K562 (cell line): ENCODE measurements around the gene GTF2H4. TPM values are rescaled to one million over a fixed set of nuclear protein-coding genes. Genes with fewer than 3 reads are reported as not detected.
A peak's percentile ranks its signal among the peaks of the same experiment; 100 is the strongest.

Source experiments
- BRD9 ChIP-seq: fragments of 450-650 bp; IDR thresholded peaks from 2 replicates; pipeline ENCODE4 v1.6.1; 2018; ENCODE audit warnings: low read depth; ENCODE audit not compliant: partially characterized antibody
- CCNT2 ChIP-seq: IDR thresholded peaks from 2 replicates; pipeline ENCODE4 v1.6.1; 2011; ENCODE audit warnings: borderline replicate concordance, low read depth, mild to moderate bottlenecking, moderate library complexity, mixed read lengths, low read length; ENCODE audit not compliant: insufficient read length; ENCODE audit errors: extremely low read depth
- DPF2 ChIP-seq: fragments of 450-650 bp; IDR thresholded peaks from 2 replicates; pipeline ENCODE4 v1.6.1; 2016
- E2F1 ChIP-seq: sonication (generic); formaldehyde crosslinking; IDR thresholded peaks from 2 replicates; pipeline ENCODE4 v1.8.1; 2023; ENCODE audit warnings: mild to moderate bottlenecking, missing genetic modification reagents, moderate library complexity
- FOXK2 ChIP-seq, 2 experiments: fragments of 450-650 bp; IDR thresholded peaks in 1 of 2; conservative IDR thresholded peaks in 1 of 2; 2 replicates each; pipeline ENCODE4 v1.6.1; 2016; ENCODE audit warnings: low read depth in 2 of 2, mild to moderate bottlenecking in 1 of 2
- GABPA ChIP-seq: fragments of 200-800 bp; sonication (Bioruptor generic); conservative IDR thresholded peaks from 2 replicates; pipeline ENCODE4 v1.6.1; 2016; ENCODE audit warnings: low read depth, missing genetic modification characterization, missing compliant biosample characterization
- HMG20A ChIP-seq: fragments of 450-650 bp; formaldehyde crosslinking; conservative IDR thresholded peaks from 2 replicates; pipeline ENCODE4 v1.4.0; 2020; ENCODE audit warnings: mild to moderate bottlenecking, mixed read lengths
- KAT8 ChIP-seq: fragments of 450-650 bp; IDR thresholded peaks from 2 replicates; pipeline ENCODE4 v1.6.1; 2016; ENCODE audit warnings: low read depth, mild to moderate bottlenecking
- MCM2 ChIP-seq: fragments of 450-650 bp; IDR thresholded peaks from 2 replicates; pipeline ENCODE4 v1.6.1; 2017; ENCODE audit warnings: low read depth, mild to moderate bottlenecking
- MLX ChIP-seq, 2 experiments: fragments of 450-650 bp in 1 of 2; sonication (generic) in 1 of 2; formaldehyde crosslinking; conservative IDR thresholded peaks; 2 replicates each; pipeline versions ENCODE4 v1.4.0 to v1.8.1; 2020 to 2022; ENCODE audit warnings: mild to moderate bottlenecking in 1 of 2, missing genetic modification reagents in 1 of 2
- NEUROD1 ChIP-seq: fragments of 150-350 bp; IDR thresholded peaks from 2 replicates; pipeline ENCODE4 v1.6.1; 2014; ENCODE audit warnings: borderline replicate concordance, low read length, low read depth; ENCODE audit not compliant: partially characterized antibody
- NFE2 ChIP-seq: IDR thresholded peaks from 2 replicates; pipeline ENCODE4 v1.6.1; 2014; ENCODE audit warnings: antibody characterized with exemption, low read depth
- PHF20 ChIP-seq: fragments of 450-650 bp; IDR thresholded peaks from 2 replicates; pipeline ENCODE4 v1.6.1; 2018; ENCODE audit not compliant: partially characterized antibody
- RBFOX2 ChIP-seq: fragments of 200-400 bp; formaldehyde crosslinking; IDR thresholded peaks from 2 replicates; pipeline ENCODE4 v1.6.1; 2017; ENCODE audit warnings: low read depth, mild to moderate bottlenecking, low read length, moderate library complexity
- RFX1 ChIP-seq: fragments of 450-650 bp; IDR thresholded peaks from 2 replicates; pipeline ENCODE4 v1.6.1; 2016; ENCODE audit warnings: mild to moderate bottlenecking, moderate library complexity
- SMAD2 ChIP-seq: fragments of 150-350 bp; IDR thresholded peaks from 2 replicates; pipeline ENCODE4 v1.6.1; 2014; ENCODE audit warnings: low read depth, mild to moderate bottlenecking, low read length
- SNRNP70 ChIP-seq: fragments of 200-400 bp; formaldehyde crosslinking; optimal IDR thresholded peaks from 2 replicates; pipeline ENCODE3; 2017; ENCODE audit warnings: low read depth, low read length
- TAF15 ChIP-seq: fragments of 200-400 bp; formaldehyde crosslinking; IDR thresholded peaks from 2 replicates; pipeline ENCODE4 v1.6.1; 2017; ENCODE audit warnings: mild to moderate bottlenecking, low read depth, low read length, moderate library complexity
- TFE3 ChIP-seq: fragments of 450-650 bp; formaldehyde crosslinking; IDR thresholded peaks from 2 replicates; pipeline ENCODE4 v1.4.0; 2020; ENCODE audit warnings: mild to moderate bottlenecking, mixed read lengths
- TRIM28 ChIP-seq: fragments of 450-650 bp; IDR thresholded peaks from 2 replicates; pipeline ENCODE4 v1.6.1; 2017
- WHSC1 ChIP-seq: IDR thresholded peaks from one replicate; pipeline ENCODE4 v1.6.1; 2012; ENCODE audit warnings: low read length, control low read depth, inconsistent platforms
- ZNF282 ChIP-seq: sonication (generic); formaldehyde crosslinking; IDR thresholded peaks from 2 replicates; pipeline ENCODE4 v1.8.1; 2023; ENCODE audit warnings: missing genetic modification reagents
- polyA plus RNA-seq, 8 experiments: library from polyadenylated mRNA; depleted of rRNA in 4 of 8; stranded (reverse) in 5 of 8; unstranded in 3 of 8; fragments of >200 nt; fragmentation: Nextera tagmentation in 2 of 8; fragmentation: Illumina TruSeq in 1 of 8; extraction: Ambion mirVana in 2 of 8; extraction: Trizol in 1 of 8; gene quantifications; 2 replicates each; pipeline versions ENCODE4 v1.2.1 to v1.2.3, GENCODE V29; 2011 to 2014; ENCODE audit warnings: inconsistent platforms in 1 of 8, missing spikeins in 1 of 8
- total RNA-seq, 7 experiments: library from RNA; depleted of rRNA in 6 of 7; stranded (reverse); fragments of >200 nt in 6 of 7; fragmentation: Illumina TruSeq in 2 of 7; extraction: Trizol in 2 of 7; gene quantifications; 2 replicates each; pipeline versions ENCODE4 v1.2.1 to v1.2.3, GENCODE V29; 2011 to 2021; ENCODE audit warnings: low replicate concordance in 1 of 7
- TF ChIP-seq, protein P1 (sequence below), 2 experiments: IDR thresholded peaks; 2 replicates each; pipeline ENCODE4 v1.6.1; 2011; ENCODE audit warnings: borderline replicate concordance in 1 of 2, control low read depth in 1 of 2, low read depth in 1 of 2, low read length in 1 of 2, mild to moderate bottlenecking in 1 of 2, mixed read lengths in 1 of 2, moderate library complexity in 1 of 2; ENCODE audit not compliant: insufficient read depth in 1 of 2, insufficient read length in 1 of 2, poor library complexity in 1 of 2, severe bottlenecking in 1 of 2; ENCODE audit errors: extremely low read depth in 1 of 2
- TF ChIP-seq, protein P2 (sequence below): sonication (generic); formaldehyde crosslinking; IDR thresholded peaks from 2 replicates; pipeline ENCODE4 v1.8.0; 2022; ENCODE audit warnings: mild to moderate bottlenecking, missing genetic modification reagents

GTF2H4 gene
- total and polyA plus RNA-seq, 9 of the 15 experiments (the other 6 are each of a cell fraction or from before 2014, with no cell fraction given): 3.6 to 86.1 (median 39.6) TPM

GRCh38 chr6:30873137-30873640, 34.8 kb upstream of the GTF2H4 start (continued):
- TF ChIP-seq, protein P1, sequence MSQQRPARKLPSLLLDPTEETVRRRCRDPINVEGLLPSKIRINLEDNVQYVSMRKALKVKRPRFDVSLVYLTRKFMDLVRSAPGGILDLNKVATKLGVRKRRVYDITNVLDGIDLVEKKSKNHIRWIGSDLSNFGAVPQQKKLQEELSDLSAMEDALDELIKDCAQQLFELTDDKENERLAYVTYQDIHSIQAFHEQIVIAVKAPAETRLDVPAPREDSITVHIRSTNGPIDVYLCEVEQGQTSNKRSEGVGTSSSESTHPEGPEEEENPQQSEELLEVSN (IDR thresholded peaks at IDR 0.05; ENCODE audit: borderline replicate concordance in 1 of 2, extremely low read depth in 1 of 2, insufficient read depth in 1 of 2, insufficient read length in 1 of 2, low read depth in 1 of 2, low read length in 1 of 2, poor library complexity in 1 of 2, severe bottlenecking in 1 of 2): no peak
- TF ChIP-seq GABPA (tag) (0 out of 2 replicates have a peak, but pooled peaks have one; percentile 4), E2F1 (CRISPR knock-in tag) (peak; percentile 72; the same call in 1 of the 2 replicates), RFX1 (peak; percentile 69), SNRNP70 (no peak), NFE2 (no peak), FOXK2 (conservative IDR thresholded peaks at IDR 0.05 in 1 of 2, IDR thresholded peaks at IDR 0.05 in 1 of 2; ENCODE audit: low read depth in 2 of 2) (no peak), KAT8 (no peak), SMAD2 (no peak), TRIM28 (no peak), BRD9 (peak; percentile 30), HMG20A (CRISPR knock-in tag) (no peak), PHF20 (no peak), TAF15 (no peak), TFE3 (CRISPR knock-in tag) (no peak), NEUROD1 (no peak), RBFOX2 (no peak), ZNF282 (CRISPR knock-in tag) (no peak), MCM2 (no peak), DPF2 (no peak), WHSC1 (no peak), CCNT2 (no peak), MLX (CRISPR knock-in tag; conservative IDR thresholded peaks at IDR 0.05) (no peak)
- TF ChIP-seq, protein P2, sequence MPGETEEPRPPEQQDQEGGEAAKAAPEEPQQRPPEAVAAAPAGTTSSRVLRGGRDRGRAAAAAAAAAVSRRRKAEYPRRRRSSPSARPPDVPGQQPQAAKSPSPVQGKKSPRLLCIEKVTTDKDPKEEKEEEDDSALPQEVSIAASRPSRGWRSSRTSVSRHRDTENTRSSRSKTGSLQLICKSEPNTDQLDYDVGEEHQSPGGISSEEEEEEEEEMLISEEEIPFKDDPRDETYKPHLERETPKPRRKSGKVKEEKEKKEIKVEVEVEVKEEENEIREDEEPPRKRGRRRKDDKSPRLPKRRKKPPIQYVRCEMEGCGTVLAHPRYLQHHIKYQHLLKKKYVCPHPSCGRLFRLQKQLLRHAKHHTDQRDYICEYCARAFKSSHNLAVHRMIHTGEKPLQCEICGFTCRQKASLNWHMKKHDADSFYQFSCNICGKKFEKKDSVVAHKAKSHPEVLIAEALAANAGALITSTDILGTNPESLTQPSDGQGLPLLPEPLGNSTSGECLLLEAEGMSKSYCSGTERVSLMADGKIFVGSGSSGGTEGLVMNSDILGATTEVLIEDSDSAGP (CRISPR knock-in tag): no peak
